ENCODE measurements around the gene GABRB2. TPM values are rescaled to one million over a fixed set of nuclear protein-coding genes. Genes with fewer than 3 reads are reported as not detected.

The GABRB2 gene
- total RNA-seq, 1 experiment from 2014 or later = not detected

DNA sequence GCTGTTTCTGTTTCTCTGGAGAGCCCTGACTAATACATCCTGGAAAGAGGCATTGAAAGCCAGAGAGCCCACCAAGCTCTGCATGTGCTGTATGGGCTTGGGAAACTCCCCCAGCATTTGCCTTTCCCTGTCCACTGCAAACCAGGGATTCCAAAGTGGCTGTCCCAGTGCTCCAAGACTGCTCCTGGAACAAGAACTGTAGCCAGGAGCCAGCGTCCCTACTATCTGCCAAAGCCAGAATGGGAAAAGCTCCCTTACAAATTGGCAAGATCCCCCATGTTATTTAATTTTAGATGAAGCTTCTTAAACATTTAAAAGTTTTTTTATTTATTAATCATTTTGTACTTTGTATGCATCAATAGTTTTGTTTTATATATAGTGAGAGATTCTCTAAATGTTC lies 263.2 kb downstream of the GABRB2 start:
- no TSS peak for BruUV-seq (replicated peaks)
- TF ChIP-seq CTCF (IDR thresholded peaks at IDR 0.05) = no peak
- TF ChIP-seq POLR2AphosphoS5 (IDR thresholded peaks at IDR 0.05; ENCODE audit: low read depth, low read length) = no peak
- no peak for TF ChIP-seq SIN3A (IDR thresholded peaks at IDR 0.05; ENCODE audit: borderline replicate concordance, insufficient read depth, low read depth, low read length)
- TF ChIP-seq TCF7L2 (IDR thresholded peaks at IDR 0.05; ENCODE audit: low read depth, low read length) = no peak
- TF ChIP-seq, protein P1, sequence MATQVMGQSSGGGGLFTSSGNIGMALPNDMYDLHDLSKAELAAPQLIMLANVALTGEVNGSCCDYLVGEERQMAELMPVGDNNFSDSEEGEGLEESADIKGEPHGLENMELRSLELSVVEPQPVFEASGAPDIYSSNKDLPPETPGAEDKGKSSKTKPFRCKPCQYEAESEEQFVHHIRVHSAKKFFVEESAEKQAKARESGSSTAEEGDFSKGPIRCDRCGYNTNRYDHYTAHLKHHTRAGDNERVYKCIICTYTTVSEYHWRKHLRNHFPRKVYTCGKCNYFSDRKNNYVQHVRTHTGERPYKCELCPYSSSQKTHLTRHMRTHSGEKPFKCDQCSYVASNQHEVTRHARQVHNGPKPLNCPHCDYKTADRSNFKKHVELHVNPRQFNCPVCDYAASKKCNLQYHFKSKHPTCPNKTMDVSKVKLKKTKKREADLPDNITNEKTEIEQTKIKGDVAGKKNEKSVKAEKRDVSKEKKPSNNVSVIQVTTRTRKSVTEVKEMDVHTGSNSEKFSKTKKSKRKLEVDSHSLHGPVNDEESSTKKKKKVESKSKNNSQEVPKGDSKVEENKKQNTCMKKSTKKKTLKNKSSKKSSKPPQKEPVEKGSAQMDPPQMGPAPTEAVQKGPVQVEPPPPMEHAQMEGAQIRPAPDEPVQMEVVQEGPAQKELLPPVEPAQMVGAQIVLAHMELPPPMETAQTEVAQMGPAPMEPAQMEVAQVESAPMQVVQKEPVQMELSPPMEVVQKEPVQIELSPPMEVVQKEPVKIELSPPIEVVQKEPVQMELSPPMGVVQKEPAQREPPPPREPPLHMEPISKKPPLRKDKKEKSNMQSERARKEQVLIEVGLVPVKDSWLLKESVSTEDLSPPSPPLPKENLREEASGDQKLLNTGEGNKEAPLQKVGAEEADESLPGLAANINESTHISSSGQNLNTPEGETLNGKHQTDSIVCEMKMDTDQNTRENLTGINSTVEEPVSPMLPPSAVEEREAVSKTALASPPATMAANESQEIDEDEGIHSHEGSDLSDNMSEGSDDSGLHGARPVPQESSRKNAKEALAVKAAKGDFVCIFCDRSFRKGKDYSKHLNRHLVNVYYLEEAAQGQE (IDR thresholded peaks at IDR 0.05; ENCODE audit: insufficient read depth in 1 of 2, low read depth in 2 of 2, low read length in 1 of 2) = no peak
- no peak for ATAC-seq

GRCh38 chr5:161278739-161279660 lies 267.5 kb downstream of the GABRB2 start:
- H3K4me3 ChIP-seq (ENCODE audit: low read depth in 2 of 2, low read length in 2 of 2) = no peak overlapping the region
- CTCF ChIA-PET = no interaction called here
- no peaks in the 10 kb centered on the region for H3K27me3 ChIP-seq (ENCODE audit: control insufficient read depth, insufficient read depth, low read length)
- no peaks in the 10 kb centered on the region for H3K4me1 ChIP-seq (ENCODE audit: control insufficient read depth, insufficient read depth, low read length)
- DNase-seq (ENCODE audit: low read depth, low spot score) (no peak), ATAC-seq (no peak)
- no peaks in the 10 kb centered on the region for H3K9me3 ChIP-seq (ENCODE audit: control insufficient read depth, insufficient read depth, low read depth, low read length)
- POLR2A ChIA-PET = no interaction called here
- no peak overlapping the region for H3K27ac ChIP-seq (ENCODE audit: low read length)
- TF ChIP-seq, protein P1 (IDR thresholded peaks at IDR 0.05; ENCODE audit: insufficient read depth in 1 of 2, low read depth in 2 of 2, low read length in 1 of 2) = no peak
- TF ChIP-seq SIN3A (IDR thresholded peaks at IDR 0.05; ENCODE audit: borderline replicate concordance, insufficient read depth, low read depth, low read length) = no peak
- TF ChIP-seq POLR2AphosphoS5 (IDR thresholded peaks at IDR 0.05; ENCODE audit: low read depth, low read length) = no peak
- no peak for TF ChIP-seq CTCF (IDR thresholded peaks at IDR 0.05)
- TF ChIP-seq TCF7L2 (IDR thresholded peaks at IDR 0.05; ENCODE audit: low read depth, low read length) = no peak
- BruUV-seq (replicated peaks) = no TSS peak
- H3K36me3 ChIP-seq (ENCODE audit: control insufficient read depth, insufficient read depth, low read length) = no peaks in the 10 kb centered on the region
- in situ Hi-C loops (cut with HindIII; ENCODE audit: low pct_unique_long_range_greater_than_20kb, low sequenced_read_pairs) = no loop called here
- intact Hi-C loops (cut with micrococcal nuclease; ENCODE audit: unreplicated experiment) = no loop called here

More for the DNA sequence above, 263.2 kb downstream of the GABRB2 start:
- in situ Hi-C loops (cut with HindIII; ENCODE audit: low pct_unique_long_range_greater_than_20kb, low sequenced_read_pairs) (no loop called here), intact Hi-C loops (cut with micrococcal nuclease; ENCODE audit: unreplicated experiment) (no loop called here)
- no peak overlapping the region for H3K4me3 ChIP-seq (ENCODE audit: low read depth in 2 of 2, low read length in 2 of 2)
- H3K36me3 ChIP-seq (ENCODE audit: control insufficient read depth, insufficient read depth, low read length) = no peaks in the 10 kb centered on the region
- no peaks in the 10 kb centered on the region for H3K27me3 ChIP-seq (ENCODE audit: control insufficient read depth, insufficient read depth, low read length)
- POLR2A ChIA-PET = no interaction called here
- CTCF ChIA-PET = no interaction called here
- H3K9me3 ChIP-seq (ENCODE audit: control insufficient read depth, insufficient read depth, low read depth, low read length) = no peaks in the 10 kb centered on the region
- no peak overlapping the region for H3K27ac ChIP-seq (ENCODE audit: low read length)
- H3K4me1 ChIP-seq (ENCODE audit: control insufficient read depth, insufficient read depth, low read length) = no peaks in the 10 kb centered on the region
- no peak for DNase-seq (ENCODE audit: low read depth, low spot score)

All from Panc1 (cell line).